GM12892 (cell line): ENCODE data around the gene ODAD3.
"Not testable (repeated sequence)": the region's sequence is repeated elsewhere in the genome, so short reads cannot be mapped to it uniquely, and the experiment has no call there.

Experiments
- POLR2A ChIP-seq: IDR thresholded peaks from 2 replicates; pipeline ENCODE4 v1.6.1; 2011; ENCODE audit warnings: low read depth, low read length, control low read depth
- POLR2AphosphoS5 ChIP-seq: IDR thresholded peaks from 2 replicates; pipeline ENCODE4 v1.6.1; 2011; ENCODE audit warnings: low read depth, low read length, control low read depth
- TAF1 ChIP-seq: IDR thresholded peaks from 2 replicates; pipeline ENCODE4 v1.6.1; 2011; ENCODE audit warnings: low read depth, mild to moderate bottlenecking, control low read depth, low read length, borderline replicate concordance

GRCh38 chr19:11406703-11407236 lies 28.2 kb downstream of the ODAD3 start:
- TF ChIP-seq POLR2A, TAF1, POLR2AphosphoS5: not testable (repeated sequence)
